Astrocyte of the cerebellum (primary cell): ENCODE measurements around the gene DPP7.

Experiments
- DNase-seq: peaks from one replicate; pipeline ENCODE4 v3.0.0-alpha.2; 2011; ENCODE audit warnings: low read depth
- H3K4me3 ChIP-seq: 2 replicates; pipeline ENCODE4 v1.5.1; 2011; ENCODE audit warnings: mild to moderate bottlenecking, low read depth, low read length, moderate library complexity
- in situ Hi-C: cut with HindIII; loops from 2 replicates; pipeline ENCODE4 v1.10.0; 2017; ENCODE audit warnings: low sequenced_read_pairs
- TF ChIP-seq, protein P1 (sequence below): IDR thresholded peaks from 2 replicates; pipeline ENCODE4 v1.5.1; 2012; ENCODE audit warnings: low read length, low read depth, moderate library complexity, mild to moderate bottlenecking; ENCODE audit errors: missing control alignments

The DPP7 gene

DNA sequence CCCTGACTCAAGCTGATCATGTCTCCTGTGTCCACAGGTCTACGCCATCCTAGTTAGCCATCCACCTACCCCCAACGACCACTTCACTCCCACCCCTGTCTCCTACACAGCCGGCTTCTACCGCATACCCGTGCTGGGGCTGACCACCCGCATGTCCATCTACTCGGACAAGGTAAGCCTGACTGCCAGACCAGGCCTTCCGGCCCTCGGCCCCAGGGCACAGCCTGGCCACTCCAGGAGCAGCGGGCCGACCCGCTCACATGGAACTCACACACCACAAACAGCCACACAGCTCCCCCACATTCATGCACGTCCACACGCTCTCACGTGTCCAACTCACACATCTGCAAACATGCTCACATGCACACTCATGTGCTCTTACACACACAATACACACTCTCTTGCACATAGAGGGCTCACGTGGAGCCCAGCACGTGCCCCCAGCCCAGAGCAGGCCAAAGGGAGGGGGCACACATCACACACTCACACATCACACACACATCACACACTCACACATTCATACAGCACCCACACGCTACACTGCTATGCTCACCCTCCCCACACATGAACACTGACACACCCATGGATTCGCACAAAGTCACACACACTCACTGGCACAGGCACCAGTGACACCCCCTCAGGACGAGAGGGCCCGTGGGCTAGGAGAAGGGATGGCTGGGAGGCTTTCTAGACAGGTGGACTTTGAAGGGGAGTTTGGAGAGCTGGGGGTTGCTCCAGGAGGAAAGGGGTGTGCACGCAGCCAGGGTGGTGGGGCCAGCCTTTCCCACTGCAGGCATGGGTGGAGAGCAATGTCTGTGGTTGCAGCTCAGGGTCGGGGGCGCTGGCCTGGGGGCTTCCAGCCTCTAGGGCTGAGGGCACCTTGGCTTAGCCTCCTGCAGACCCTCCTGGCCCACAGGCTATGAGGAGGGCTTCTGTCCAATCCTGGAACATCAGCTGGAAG is 27.7 kb upstream of the DPP7 start:
- H3K4me3 ChIP-seq, result no peak overlapping the region
- TF ChIP-seq, protein P1, sequence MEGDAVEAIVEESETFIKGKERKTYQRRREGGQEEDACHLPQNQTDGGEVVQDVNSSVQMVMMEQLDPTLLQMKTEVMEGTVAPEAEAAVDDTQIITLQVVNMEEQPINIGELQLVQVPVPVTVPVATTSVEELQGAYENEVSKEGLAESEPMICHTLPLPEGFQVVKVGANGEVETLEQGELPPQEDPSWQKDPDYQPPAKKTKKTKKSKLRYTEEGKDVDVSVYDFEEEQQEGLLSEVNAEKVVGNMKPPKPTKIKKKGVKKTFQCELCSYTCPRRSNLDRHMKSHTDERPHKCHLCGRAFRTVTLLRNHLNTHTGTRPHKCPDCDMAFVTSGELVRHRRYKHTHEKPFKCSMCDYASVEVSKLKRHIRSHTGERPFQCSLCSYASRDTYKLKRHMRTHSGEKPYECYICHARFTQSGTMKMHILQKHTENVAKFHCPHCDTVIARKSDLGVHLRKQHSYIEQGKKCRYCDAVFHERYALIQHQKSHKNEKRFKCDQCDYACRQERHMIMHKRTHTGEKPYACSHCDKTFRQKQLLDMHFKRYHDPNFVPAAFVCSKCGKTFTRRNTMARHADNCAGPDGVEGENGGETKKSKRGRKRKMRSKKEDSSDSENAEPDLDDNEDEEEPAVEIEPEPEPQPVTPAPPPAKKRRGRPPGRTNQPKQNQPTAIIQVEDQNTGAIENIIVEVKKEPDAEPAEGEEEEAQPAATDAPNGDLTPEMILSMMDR, result no peak
- in situ Hi-C loops, result no loop called here
- no peak for DNase-seq

DNA sequence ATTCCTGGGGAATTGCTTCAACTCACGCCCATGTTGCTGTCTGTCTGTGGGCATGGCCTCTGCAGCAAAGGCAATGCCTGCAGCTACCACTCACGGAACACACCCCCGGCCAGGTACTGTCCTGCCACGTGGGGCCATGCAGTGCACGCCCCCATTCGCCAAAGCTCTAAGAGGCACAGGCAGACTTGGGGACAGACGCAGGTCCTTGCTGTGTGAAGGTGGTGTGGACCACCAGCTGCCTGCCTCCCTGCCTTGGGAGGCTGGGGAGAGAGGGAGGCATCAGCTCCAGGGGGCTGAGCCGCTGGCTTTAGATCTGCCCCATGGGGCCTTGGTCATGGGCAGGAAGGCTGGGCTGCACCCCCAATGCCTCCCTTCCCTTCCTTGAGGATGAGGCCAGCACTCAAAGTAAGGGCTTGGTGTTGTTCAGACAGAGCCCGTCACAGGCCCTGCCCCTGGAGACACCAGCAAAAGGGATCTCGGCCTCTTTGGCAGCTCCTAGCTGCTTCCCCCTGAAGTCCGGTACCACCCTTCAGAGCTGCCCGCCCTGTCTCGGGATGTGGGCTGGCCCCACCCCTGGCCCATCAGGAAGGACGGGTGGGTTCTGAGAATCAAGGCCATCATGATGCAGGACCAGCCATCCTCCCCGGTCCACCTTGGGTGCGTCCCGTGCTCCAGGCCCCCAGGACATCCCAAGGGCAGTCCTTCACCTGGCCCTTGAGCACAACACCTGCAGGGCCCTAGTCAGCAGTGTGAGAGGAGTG is 26.7 kb upstream of the DPP7 start:
- TF ChIP-seq, protein P1, result no peak
- in situ Hi-C loops, result no loop called here
- no peak overlapping the region for H3K4me3 ChIP-seq
- no peak for DNase-seq

DNA sequence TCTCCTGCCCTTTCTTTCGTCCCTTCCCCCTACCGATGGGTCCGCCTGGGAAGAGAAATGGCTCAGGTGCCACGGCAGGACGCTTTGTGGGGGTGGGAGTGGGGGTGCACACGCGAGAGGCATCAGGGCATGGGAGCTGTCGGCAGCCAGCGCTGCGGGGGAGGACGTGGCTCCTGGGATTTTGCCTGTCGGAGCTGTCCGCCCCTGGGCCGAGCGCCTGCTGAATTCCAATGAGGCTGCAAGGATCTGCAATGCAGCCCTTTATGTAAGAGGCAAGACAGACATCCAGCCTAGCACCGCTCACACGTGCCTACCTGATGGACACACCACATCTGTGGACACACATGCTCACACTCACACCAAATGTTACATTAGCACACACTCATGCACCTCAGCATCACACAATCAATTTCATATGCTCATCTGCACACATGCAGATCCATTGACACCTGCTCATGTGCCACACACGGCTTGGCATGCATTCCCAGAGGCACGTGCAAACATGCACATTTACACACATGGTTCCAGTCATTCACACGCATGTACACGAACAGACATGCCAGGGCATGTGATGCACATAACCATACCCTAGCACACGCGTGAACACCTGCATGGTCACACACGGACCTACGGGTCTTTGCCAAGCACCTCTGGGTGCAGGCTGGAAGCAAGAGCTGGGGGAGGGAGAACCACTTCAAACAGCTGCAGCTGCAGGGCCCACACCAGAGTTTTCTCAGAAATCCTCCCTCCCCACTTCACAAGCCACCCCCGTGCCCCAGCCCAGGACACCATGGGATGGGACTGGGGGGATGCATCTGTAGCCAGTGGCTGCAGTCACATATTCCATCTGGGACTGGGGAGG is 25.8 kb upstream of the DPP7 start:
- no peak overlapping the region for H3K4me3 ChIP-seq
- DNase-seq, result no peak
- in situ Hi-C loops, result no loop called here
- TF ChIP-seq, protein P1, result no peak

DNA sequence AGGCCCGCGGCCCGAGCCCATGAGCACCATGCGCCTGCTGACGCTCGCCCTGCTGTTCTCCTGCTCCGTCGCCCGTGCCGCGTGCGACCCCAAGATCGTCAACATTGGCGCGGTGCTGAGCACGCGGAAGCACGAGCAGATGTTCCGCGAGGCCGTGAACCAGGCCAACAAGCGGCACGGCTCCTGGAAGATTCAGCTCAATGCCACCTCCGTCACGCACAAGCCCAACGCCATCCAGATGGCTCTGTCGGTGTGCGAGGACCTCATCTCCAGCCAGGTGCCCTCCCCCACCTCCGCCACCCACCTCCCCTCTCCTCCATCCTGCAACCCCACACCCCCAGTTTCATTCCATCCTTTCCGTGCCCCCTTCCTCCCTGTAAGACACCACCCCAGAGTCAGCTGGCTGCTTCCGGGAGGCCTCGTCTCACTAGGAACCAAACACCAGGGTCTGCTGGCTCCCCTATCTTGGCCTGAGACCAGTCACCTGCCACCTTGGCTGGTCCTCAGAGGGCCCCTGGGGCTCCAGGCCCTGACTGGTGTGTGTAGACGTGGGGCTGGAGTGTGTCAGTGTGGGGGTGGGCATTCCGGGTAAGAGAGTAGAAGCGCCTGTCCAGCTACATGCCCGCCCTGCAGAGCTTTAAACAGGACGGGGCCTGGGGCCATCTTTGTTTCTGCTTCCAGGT is 25.1 kb upstream of the DPP7 start:
- TF ChIP-seq, protein P1, result no peak
- no peak overlapping the region for H3K4me3 ChIP-seq
- in situ Hi-C loops, result no loop called here
- no peak for DNase-seq

DNA sequence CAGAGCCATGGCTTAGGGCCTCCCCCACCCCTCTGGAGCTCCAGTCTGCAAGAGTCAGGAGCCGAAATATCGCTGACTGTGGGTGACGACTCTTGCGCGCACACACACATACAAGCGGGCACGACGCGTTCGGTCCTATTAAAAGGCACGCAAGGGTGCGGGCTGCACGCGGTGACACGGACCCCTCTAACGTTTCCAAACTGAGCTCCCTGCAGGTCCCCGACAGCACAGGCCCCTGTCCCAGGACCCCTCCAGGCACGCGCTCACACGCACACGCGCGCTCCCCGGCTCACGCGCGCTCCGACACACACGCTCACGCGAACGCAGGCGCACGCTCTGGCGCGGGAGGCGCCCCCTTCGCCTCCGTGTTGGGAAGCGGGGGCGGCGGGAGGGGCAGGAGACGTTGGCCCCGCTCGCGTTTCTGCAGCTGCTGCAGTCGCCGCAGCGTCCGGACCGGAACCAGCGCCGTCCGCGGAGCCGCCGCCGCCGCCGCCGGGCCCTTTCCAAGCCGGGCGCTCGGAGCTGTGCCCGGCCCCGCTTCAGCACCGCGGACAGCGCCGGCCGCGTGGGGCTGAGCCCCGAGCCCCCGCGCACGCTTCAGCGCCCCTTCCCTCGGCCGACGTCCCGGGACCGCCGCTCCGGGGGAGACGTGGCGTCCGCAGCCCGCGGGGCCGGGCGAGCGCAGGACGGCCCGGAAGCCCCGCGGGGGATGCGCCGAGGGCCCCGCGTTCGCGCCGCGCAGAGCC is 24.4 kb upstream of the DPP7 start, which contains the start of gene GRIN1:
GRIN1 (plus strand) TSS at position 433 of the 746 bp plus-strand sequence. CDS start 333 bp downstream, outside the sequence.
- H3K4me3 ChIP-seq, result no peak within 1 kb of the TSS
- no peak for DNase-seq
- TF ChIP-seq, protein P1, result no peak
- in situ Hi-C loops, result no loop called here
